SW 1271 (cell line): ENCODE results near the gene FHIT.

Experiments
- DNase-seq, 2 experiments: peaks; one replicate each; lab custom pipeline; 2025; lab: John Stamatoyannopoulos, UW

Gene FHIT

GRCh38 chr3:59877263-59878037, 1373.8 kb downstream of the FHIT start:
- no peak for DNase-seq

- DNase-seq, result no peak
Observed at GRCh38 chr3:59876533-59877062, 1374.7 kb downstream of the FHIT start.

- no peak for DNase-seq
Observed at GRCh38 chr3:59873576-59874230, 1377.5 kb downstream of the FHIT start.

GRCh38 chr3:59872128-59872527, 1379.1 kb downstream of the FHIT start:
- no peak for DNase-seq

- no peak for DNase-seq
Observed at GRCh38 chr3:59867185-59868002, 1383.9 kb downstream of the FHIT start.

- no peak for DNase-seq
Observed at GRCh38 chr3:59866076-59866475, 1385.2 kb downstream of the FHIT start.

GRCh38 chr3:59865351-59865750, 1385.9 kb downstream of the FHIT start:
- no peak for DNase-seq

- no peak for DNase-seq
Observed at GRCh38 chr3:59862686-59863085, 1388.6 kb downstream of the FHIT start.

- peak in 1 of 2 experiments; percentile 62 for DNase-seq
Observed at GRCh38 chr3:59857589-59858346, 1393.5 kb downstream of the FHIT start.

GRCh38 chr3:59856934-59857460, 1394.3 kb downstream of the FHIT start:
- DNase-seq, result no peak

- DNase-seq, result no peak
Observed at GRCh38 chr3:59854061-59854709, 1397.1 kb downstream of the FHIT start.

GRCh38 chr3:59850417-59850816, 1400.8 kb downstream of the FHIT start:
- DNase-seq, result no peak

- no peak for DNase-seq
Observed at GRCh38 chr3:59845386-59845785, 1405.9 kb downstream of the FHIT start.

- DNase-seq, result no peak
Observed at GRCh38 chr3:59843821-59844220, 1407.4 kb downstream of the FHIT start.

GRCh38 chr3:59839810-59840515, 1411.3 kb downstream of the FHIT start:
- no peak for DNase-seq

GRCh38 chr3:59839283-59839682, 1412.0 kb downstream of the FHIT start:
- DNase-seq, result no peak

- DNase-seq, result no peak
Observed at GRCh38 chr3:59836531-59836930, 1414.7 kb downstream of the FHIT start.

- no peak for DNase-seq
Observed at GRCh38 chr3:59832702-59833101, 1418.5 kb downstream of the FHIT start.

- DNase-seq, result no peak
Observed at GRCh38 chr3:59832241-59832640, 1419.0 kb downstream of the FHIT start.

- DNase-seq, result no peak
Observed at GRCh38 chr3:59831394-59831793, 1419.9 kb downstream of the FHIT start.
